ENCODE measurements around the gene PUM2. TPM values are rescaled to one million over a fixed set of nuclear protein-coding genes. Genes with fewer than 3 reads are reported as not detected.

The PUM2 gene
- total and polyA plus RNA-seq, 2 of the 13 experiments (the other 11 are each of a cell fraction or from before 2014, with no cell fraction given): 69.6 to 69.8 TPM

GRCh38 chr2:20350753-20351554 is at the start of gene PUM2 (continued):
- TF ChIP-seq PATZ1 (CRISPR knock-in tag; IDR thresholded peaks at IDR 0.05) (peak; percentile 61), ZBTB33 (CRISPR knock-in tag; IDR thresholded peaks at IDR 0.05) (peak; percentile 77), TAF1 (CRISPR knock-in tag; IDR thresholded peaks at IDR 0.05) (peak; percentile 42), ZFP41 (CRISPR knock-in tag; IDR thresholded peaks at IDR 0.05; ENCODE audit: borderline replicate concordance) (0 out of 2 replicates have a peak, but pooled peaks have one; percentile 83), MXI1 (IDR thresholded peaks at IDR 0.05; ENCODE audit: borderline replicate concordance, low read depth, low read length) (peak; percentile 90; the same call in 2 of the 3 replicates), DBP (CRISPR knock-in tag; IDR thresholded peaks at IDR 0.05; ENCODE audit: not compliant biosample characterization) (peak; percentile 96), ZNF280D (CRISPR knock-in tag; IDR thresholded peaks at IDR 0.05) (no peak; the same call in 1 of the 2 replicates), ZNF3 (CRISPR knock-in tag; IDR thresholded peaks at IDR 0.05) (peak; percentile 15; the same call in 1 of the 2 replicates), JDP2 (CRISPR knock-in tag; IDR thresholded peaks at IDR 0.05; ENCODE audit: borderline replicate concordance) (peak; percentile 48; the same call in 1 of the 2 replicates), NFKB2 (CRISPR knock-in tag; IDR thresholded peaks at IDR 0.05; ENCODE audit: borderline replicate concordance) (peak; percentile 93), ZNF567 (CRISPR knock-in tag; IDR thresholded peaks at IDR 0.05; ENCODE audit: borderline replicate concordance) (peak; percentile 99), NCOA1 (CRISPR knock-in tag; IDR thresholded peaks at IDR 0.05) (peak; percentile 90), SIX1 (CRISPR knock-in tag; IDR thresholded peaks at IDR 0.05; ENCODE audit: borderline replicate concordance) (peak; percentile 50; the same call in 1 of the 2 replicates), ZNF598 (CRISPR knock-in tag; IDR thresholded peaks at IDR 0.05; ENCODE audit: borderline replicate concordance) (peak; percentile 82), HNRNPLL (IDR thresholded peaks at IDR 0.05; ENCODE audit: low read depth, low read length, poor library complexity, severe bottlenecking) (peak; percentile 86), MLXIP (CRISPR knock-in tag; IDR thresholded peaks at IDR 0.05; ENCODE audit: borderline replicate concordance) (peak; percentile 88; the same call in 1 of the 2 replicates), FOXA3 (CRISPR knock-in tag; IDR thresholded peaks at IDR 0.05) (peak; percentile 80; the same call in 1 of the 2 replicates)
